GM19324 (cell line): ENCODE measurements around the gene ATXN2L.
"Not testable (repeated sequence)": the region's sequence is repeated elsewhere in the genome, so short reads cannot be mapped to it uniquely, and the experiment has no call there.

ENCODE experiments used
- ATAC-seq: cut with Tn5 transposase; IDR thresholded peaks from one replicate; pipeline ENCODE4 v1.9.1; 2021; ENCODE audit warnings: mild to moderate bottlenecking, moderate library complexity; ENCODE audit not compliant: unreplicated experiment, low FRiP score

ATXN2L gene, protein sequence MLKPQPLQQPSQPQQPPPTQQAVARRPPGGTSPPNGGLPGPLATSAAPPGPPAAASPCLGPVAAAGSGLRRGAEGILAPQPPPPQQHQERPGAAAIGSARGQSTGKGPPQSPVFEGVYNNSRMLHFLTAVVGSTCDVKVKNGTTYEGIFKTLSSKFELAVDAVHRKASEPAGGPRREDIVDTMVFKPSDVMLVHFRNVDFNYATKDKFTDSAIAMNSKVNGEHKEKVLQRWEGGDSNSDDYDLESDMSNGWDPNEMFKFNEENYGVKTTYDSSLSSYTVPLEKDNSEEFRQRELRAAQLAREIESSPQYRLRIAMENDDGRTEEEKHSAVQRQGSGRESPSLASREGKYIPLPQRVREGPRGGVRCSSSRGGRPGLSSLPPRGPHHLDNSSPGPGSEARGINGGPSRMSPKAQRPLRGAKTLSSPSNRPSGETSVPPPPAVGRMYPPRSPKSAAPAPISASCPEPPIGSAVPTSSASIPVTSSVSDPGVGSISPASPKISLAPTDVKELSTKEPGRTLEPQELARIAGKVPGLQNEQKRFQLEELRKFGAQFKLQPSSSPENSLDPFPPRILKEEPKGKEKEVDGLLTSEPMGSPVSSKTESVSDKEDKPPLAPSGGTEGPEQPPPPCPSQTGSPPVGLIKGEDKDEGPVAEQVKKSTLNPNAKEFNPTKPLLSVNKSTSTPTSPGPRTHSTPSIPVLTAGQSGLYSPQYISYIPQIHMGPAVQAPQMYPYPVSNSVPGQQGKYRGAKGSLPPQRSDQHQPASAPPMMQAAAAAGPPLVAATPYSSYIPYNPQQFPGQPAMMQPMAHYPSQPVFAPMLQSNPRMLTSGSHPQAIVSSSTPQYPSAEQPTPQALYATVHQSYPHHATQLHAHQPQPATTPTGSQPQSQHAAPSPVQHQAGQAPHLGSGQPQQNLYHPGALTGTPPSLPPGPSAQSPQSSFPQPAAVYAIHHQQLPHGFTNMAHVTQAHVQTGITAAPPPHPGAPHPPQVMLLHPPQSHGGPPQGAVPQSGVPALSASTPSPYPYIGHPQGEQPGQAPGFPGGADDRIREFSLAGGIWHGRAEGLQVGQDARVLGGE

GRCh38 chr16:28822520-28823290 lies at the start of gene ATXN2L:
ATXN2L (plus strand) TSS chr16:28822999; CDS start chr16:28823260, 261 bp downstream.
- peak; percentile 51 for ATAC-seq

GRCh38 chr16:28781697-28782096 lies 41.1 kb upstream of the ATXN2L start:
- ATAC-seq = not testable (repeated sequence)

DNA sequence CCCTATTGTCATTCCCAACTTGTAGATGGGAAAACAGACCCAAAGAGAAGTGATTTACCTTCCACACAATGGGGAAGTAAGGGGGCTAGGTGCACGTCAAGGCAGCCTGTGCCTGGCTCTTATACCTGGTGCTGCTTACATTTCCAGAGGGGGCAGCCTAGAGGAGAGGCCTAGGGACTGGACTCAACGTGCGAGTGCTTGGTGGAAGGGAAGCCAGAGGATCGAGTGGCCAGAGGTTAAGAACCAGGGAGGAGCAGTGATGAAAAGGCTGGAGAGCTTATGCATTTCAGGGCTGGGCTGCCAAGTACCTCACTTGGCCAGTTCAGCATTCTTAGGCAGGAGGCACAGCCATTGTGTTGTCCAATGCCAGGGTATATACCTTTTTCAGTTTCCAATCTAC lies 40.4 kb upstream of the ATXN2L start:
- ATAC-seq = not testable (repeated sequence)

DNA sequence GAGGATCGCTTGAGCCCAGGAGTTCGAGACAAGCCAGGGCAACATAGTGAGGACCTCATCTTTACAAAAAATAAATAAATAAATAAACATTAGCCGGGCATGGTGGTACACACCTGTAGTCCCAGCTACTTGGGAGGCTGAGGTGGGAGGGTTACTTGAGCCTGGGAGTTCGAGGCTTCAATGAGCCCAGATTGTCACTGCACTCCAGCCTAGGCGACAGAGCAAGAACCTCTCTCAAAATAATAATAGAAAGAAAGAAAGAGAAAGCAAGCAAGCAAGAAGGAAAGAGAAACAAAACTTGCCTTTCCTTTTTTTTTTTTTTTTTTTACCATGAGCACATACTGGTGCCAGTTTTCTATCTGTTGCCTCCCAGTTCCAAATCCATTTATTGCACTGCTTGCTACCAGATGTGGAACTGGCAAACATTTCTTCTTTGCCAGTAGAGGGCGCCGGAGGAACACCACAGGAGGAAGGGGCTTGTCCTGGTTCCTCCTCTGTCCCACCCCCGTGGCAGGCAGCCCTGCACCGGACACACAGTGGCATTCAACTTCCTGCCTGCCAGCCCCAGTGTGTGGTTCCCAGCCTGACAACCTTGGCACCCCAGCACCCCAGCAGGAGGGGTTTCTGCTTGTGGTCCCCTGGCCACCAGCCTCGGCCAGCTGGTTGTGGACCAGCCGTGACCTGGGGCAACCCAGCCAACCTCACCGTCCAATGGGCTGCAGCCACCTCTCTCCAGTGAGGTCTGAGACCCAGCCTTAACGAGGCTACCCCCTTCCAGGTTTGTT lies 20.4 kb upstream of the ATXN2L start:
- ATAC-seq = peak; percentile 73

DNA sequence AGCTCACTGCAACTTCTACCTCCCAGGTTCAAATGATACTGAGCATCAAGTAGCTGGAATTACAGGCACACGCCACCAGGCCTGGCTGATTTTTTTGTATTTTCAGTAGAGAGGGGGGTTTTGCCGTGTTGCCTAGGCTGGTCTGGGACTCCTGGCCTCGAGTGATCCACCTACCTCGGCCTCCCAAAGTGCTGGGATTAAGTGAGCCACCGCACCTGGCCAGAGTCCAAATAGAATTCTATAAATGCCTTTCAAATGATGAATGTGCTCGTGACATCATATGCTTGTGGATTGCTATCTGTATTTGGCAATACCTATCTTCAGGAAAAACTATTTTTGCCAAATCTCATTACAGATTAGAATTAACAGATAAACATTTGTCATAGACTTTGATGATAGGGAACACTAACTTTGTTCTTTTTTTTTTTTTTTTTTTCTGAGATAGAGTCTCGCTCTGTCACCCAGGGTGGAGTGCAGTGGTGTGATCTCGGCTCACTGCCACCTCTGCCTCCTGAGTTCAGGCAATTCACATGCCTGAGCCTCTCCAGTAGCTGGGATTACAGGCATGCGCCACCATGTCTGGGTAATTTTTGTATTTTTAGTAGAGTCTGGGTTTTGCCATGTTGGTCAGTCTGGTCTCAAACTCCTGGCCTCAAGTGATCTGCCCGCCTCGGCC lies 15.2 kb upstream of the ATXN2L start:
- not testable (repeated sequence) for ATAC-seq

- ATAC-seq = no peak
Measured at GRCh38 chr16:28820016-28820415, 2.8 kb upstream of the ATXN2L start.

DNA sequence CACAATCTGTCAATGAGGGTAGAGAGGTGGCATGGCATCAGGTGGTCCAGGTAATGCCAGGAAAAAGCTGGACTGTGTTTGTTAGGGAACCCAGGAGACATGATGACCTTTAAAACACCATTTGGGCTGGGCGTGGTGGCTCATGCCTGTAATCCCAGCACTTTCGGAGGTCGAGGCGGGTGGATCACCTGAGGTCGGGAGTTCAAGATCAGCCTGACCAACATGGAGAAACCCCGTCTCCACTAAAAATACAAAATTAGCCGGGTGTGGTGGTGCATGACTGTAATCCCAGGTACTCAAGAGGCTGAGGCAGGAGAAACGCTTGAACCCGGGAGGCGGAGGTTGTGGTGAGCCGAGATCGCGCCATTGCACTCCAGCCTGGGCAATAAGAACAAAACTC lies 2.3 kb upstream of the ATXN2L start:
- not testable (repeated sequence) for ATAC-seq

GRCh38 chr16:28821874-28822519 lies 802 bp upstream of the ATXN2L start:
- no peak for ATAC-seq

DNA sequence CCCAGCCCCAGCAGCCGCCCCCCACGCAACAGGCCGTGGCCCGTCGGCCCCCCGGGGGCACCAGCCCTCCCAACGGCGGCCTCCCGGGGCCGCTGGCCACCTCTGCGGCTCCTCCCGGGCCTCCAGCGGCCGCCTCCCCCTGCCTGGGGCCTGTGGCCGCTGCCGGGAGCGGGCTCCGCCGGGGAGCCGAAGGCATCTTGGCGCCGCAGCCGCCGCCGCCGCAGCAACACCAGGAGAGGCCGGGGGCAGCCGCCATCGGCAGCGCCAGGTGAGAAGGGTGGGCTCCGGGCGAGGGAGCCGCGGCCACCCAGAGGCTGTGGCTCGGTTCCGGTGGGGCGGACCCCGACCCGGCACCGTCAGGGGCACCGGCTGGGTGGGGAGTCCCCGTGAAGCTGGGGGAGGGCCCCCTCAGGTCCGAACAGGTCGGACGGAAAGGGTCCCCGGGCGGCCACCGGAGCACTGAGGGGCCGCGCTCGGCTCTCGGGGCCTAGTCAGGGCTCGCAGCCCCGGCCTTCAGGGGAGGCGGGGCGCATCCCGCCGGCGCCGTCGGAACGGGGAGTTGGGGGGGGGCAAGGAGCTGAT lies 583 bp downstream of the ATXN2L start:
- peak; percentile 26 for ATAC-seq

GRCh38 chr16:28823873-28824716 lies 1.3 kb downstream of the ATXN2L start:
- ATAC-seq = peak; percentile 65

- ATAC-seq = no peak
Measured at GRCh38 chr16:28824717-28824973, 1.8 kb downstream of the ATXN2L start.

DNA sequence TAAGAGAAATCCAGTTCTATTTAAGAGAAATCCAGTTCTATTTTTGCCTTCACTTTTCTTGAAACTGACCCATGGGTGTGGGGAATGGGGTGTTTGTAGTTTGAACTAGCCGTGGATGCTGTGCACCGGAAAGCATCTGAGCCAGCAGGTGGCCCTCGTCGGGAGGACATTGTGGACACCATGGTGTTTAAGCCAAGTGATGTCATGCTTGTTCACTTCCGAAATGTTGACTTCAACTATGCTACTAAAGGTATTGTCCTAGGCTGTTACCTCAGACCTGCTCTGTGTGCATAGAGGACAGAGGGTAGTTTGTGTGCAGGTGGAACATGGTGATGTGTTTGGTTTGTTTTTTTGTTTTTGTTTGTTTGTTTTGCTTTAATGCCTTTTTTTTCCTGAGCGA lies 3.3 kb downstream of the ATXN2L start:
- ATAC-seq = no peak

DNA sequence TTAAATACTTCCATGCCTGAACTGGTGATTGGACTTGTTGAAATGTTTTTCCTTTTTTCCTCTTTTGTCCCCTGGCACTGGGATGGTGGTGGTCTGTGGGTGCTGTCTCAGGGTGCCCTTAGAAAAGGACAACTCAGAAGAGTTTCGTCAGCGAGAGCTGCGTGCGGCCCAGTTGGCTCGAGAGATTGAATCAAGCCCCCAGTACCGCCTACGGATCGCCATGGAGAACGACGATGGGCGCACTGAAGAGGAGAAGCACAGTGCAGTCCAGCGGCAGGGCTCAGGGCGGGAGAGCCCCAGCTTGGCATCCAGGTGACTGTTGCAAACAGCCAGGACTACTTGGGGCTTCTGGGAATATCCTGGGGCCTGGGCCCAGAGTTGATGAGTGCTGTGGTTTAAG lies 6.9 kb downstream of the ATXN2L start:
- ATAC-seq = no peak

GRCh38 chr16:28830531-28830930 lies 7.7 kb downstream of the ATXN2L start:
- ATAC-seq = no peak

- no peak for ATAC-seq
Measured at GRCh38 chr16:28834349-28834748, 11.6 kb downstream of the ATXN2L start.

DNA sequence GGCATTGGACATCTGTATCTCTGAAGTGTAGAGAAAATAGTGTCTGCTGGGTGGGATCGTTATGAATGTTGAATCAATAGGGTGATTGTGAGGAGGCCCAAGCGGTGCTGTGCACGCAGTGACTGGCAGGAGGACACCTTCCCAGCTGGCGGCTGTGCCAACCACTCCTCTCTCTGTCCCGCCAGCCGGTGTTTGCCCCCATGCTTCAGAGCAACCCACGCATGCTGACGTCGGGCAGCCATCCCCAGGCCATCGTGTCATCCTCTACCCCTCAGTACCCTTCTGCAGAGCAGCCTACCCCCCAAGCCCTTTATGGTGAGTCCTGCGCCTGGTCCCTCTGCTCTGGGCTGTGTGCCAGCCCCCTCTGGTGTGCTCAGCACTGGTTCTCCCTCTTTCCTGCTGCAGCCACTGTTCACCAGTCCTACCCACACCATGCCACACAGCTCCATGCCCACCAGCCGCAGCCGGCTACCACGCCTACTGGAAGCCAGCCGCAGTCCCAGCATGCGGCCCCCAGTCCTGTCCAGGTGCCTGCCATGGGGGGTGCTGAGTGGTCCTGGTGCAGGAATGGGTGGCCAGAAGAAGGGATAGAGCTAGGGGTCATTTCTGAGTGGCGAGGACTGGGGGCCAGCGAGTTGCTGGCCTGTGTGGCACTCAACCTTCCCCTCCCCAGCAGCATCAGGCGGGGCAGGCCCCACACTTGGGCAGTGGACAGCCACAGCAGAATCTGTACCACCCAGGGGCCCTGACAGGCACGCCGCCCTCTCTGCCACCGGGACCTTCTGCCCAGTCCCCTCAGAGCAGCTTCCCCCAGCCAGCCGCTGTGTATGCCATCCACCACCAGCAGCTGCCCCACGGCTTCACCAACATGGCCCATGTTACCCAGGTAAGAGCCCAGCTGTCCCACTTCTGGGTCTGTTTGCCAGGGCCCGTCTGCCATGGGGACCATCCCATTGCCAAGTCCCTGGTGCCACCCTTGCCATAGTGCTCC lies 12.4 kb downstream of the ATXN2L start:
- ATAC-seq = no peak
